ENCODE results near the gene CLCN1.
"Not testable (repeated sequence)": the region's sequence is repeated elsewhere in the genome, so short reads cannot be mapped to it uniquely, and the experiment has no call there.

The CLCN1 gene

GRCh38 chr7:143315776-143316175 is at the start of gene CLCN1:
TSS of gene CLCN1 (plus strand) at chr7:143316111. CDS start at chr7:143316213, 102 bp downstream.
- no peak for DNase-seq (ENCODE audit: low read depth in 2 of 2)

- no peak for DNase-seq (ENCODE audit: low read depth in 2 of 2)
These were observed 46.7 kb upstream of the CLCN1 start for GRCh38 chr7:143269251-143269650.

- DNase-seq (ENCODE audit: low read depth in 2 of 2) = no peak
These were observed 44.7 kb upstream of the CLCN1 start for GRCh38 chr7:143271240-143271639.

- DNase-seq (ENCODE audit: low read depth in 2 of 2) = no peak
These were observed 43.0 kb upstream of the CLCN1 start for GRCh38 chr7:143272871-143273270.

- DNase-seq (ENCODE audit: low read depth in 2 of 2) = no peak
These were observed 36.5 kb upstream of the CLCN1 start for GRCh38 chr7:143279186-143280098.

GRCh38 chr7:143280160-143280559 is 35.8 kb upstream of the CLCN1 start:
- no peak for DNase-seq (ENCODE audit: low read depth in 2 of 2)

- no peak for DNase-seq (ENCODE audit: low read depth in 2 of 2)
These were observed 35.3 kb upstream of the CLCN1 start for GRCh38 chr7:143280566-143280965.

- no peak for DNase-seq (ENCODE audit: low read depth in 2 of 2)
These were observed 34.4 kb upstream of the CLCN1 start for GRCh38 chr7:143281529-143281928.

- no peak for DNase-seq (ENCODE audit: low read depth in 2 of 2)
These were observed 33.8 kb upstream of the CLCN1 start for GRCh38 chr7:143282124-143282523.

GRCh38 chr7:143283381-143283780 is 32.5 kb upstream of the CLCN1 start:
- DNase-seq (ENCODE audit: low read depth in 2 of 2) = no peak

GRCh38 chr7:143284591-143285469 is 31.1 kb upstream of the CLCN1 start, which contains the start of gene TMEM139:
TSS of gene TMEM139 (plus strand) at chr7:143284958. CDS start at chr7:143285958, 1,000 bp downstream.
- DNase-seq (ENCODE audit: low read depth in 2 of 2) = no peak

GRCh38 chr7:143285470-143285778 is 30.5 kb upstream of the CLCN1 start:
- DNase-seq (ENCODE audit: low read depth in 2 of 2) = no peak

- DNase-seq (ENCODE audit: low read depth in 2 of 2) = no peak
These were observed 29.9 kb upstream of the CLCN1 start for GRCh38 chr7:143285806-143286521.

GRCh38 chr7:143286522-143286890 is 29.4 kb upstream of the CLCN1 start:
- DNase-seq (ENCODE audit: low read depth in 2 of 2) = no peak

- DNase-seq (ENCODE audit: low read depth in 2 of 2) = no peak
These were observed 28.5 kb upstream of the CLCN1 start for GRCh38 chr7:143287339-143287934.

GRCh38 chr7:143287935-143288826 is 27.7 kb upstream of the CLCN1 start, which contains the start of gene CASP2:
TSS of gene CASP2 (plus strand) at chr7:143288351. CDS start at chr7:143288456, 105 bp downstream.
- peak; percentile 95 to 98 for DNase-seq (ENCODE audit: low read depth in 2 of 2)

GRCh38 chr7:143288836-143289235 is 27.1 kb upstream of the CLCN1 start:
- no peak for DNase-seq (ENCODE audit: low read depth in 2 of 2)

- no peak for DNase-seq (ENCODE audit: low read depth in 2 of 2)
These were observed 26.5 kb upstream of the CLCN1 start for GRCh38 chr7:143289421-143289820.

- DNase-seq (ENCODE audit: low read depth in 2 of 2) = not testable (repeated sequence)
These were observed 26.0 kb upstream of the CLCN1 start for GRCh38 chr7:143289888-143290287.

- DNase-seq (ENCODE audit: low read depth in 2 of 2) = no peak
These were observed 25.6 kb upstream of the CLCN1 start for GRCh38 chr7:143290293-143290692.
